RPMI8226 (cell line): Measurements from ENCODE around the gene NMNAT3.

Experiments
- DNase-seq: peaks from one replicate; pipeline ENCODE4 v3.0.0-alpha.2; 2015

Gene NMNAT3

DNA sequence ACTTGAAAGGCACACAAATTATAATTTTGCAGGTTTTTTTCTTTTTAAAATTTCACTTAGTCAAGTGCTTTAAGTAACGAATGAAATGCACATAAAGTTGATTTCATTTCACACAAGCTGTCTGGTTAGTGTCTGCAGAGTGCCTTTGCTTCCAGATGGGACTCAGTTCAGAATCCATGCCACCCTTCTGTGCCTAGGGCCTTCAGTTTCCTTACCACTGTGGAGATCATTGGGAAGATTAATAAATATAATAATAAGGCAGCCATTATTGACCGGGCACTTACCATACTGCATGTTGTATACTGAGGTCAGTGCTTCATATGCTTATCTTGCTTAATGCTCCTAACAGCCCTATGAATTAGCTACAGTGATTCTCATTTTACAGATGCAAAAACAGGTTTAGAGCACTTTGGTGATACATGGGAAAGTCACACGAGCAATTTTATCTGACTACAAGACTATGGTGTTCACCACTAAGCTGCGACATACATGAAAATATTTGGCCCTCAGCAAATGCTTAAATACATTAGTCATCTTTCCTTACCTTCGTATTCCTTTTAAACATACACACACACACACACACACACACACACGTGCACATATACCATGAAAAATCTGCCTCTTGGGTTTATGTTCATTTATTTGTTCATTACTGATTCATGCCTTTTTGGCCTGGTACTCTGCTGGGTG is 3.1 kb downstream of the NMNAT3 start:
- DNase-seq = no peak

- DNase-seq = no peak
These were observed 4.9 kb downstream of the NMNAT3 start for GRCh38 chr3:139672884-139673283.

GRCh38 chr3:139671863-139672646 is 5.7 kb downstream of the NMNAT3 start:
- DNase-seq = no peak

GRCh38 chr3:139671107-139671506 is 6.7 kb downstream of the NMNAT3 start:
- DNase-seq = no peak

DNA sequence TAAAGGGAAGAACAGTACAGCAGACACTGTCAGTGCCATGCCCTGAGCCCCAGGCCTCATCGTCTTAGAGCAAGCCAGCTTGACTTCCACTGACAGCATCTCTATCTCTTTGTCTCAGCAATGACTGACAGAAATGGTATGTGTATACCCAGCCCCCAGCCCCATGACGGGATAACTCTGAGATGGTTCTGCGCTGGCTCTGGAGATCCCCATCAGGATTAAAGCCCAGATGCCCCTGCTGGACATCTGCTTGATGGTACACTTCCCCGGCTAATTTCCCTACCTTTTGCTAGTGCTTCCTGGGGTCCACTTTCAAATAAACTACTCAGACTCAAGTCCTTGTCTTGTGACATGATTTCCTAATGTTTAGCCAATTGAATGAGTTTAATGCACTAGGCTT is 7.6 kb downstream of the NMNAT3 start:
- no peak for DNase-seq

- DNase-seq = no peak
These were observed 9.4 kb downstream of the NMNAT3 start for GRCh38 chr3:139668332-139668731.

DNA sequence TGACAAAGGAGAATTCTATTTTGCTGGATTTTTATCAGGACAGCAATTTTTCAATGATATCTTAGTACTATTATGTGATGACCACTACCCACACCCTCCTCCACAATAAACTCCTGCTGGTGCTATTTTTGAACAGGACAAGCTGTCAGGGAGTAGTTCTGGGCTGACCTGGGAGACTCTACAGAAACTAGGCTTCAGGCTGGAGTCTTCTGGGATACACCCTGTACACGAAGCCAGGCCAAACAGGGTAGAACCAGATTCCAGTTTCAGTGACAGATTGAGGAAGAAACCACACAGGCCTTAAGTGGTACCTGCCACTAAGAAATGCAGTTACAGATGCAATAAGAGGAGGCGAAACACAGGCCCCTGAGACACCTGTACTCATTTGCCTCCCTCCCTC is 12.8 kb downstream of the NMNAT3 start:
- DNase-seq = no peak

DNA sequence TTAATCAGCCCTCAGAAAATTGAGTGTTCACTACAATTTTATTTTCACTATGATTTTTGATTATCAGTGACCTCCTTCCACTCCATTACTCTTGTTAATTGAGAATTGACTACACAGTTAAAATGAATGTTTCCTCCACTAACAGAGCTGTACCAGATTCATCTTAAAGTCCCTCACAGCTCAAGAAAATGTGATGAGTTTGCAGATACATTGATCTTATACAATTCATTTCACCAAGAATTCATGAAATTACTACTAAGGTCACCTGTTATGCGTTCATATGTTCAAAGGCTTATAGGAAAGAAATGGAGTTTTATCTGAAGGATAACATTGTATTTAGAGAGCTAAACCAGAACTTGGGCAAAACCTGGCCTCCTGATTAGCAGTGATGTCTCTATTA is 17.5 kb downstream of the NMNAT3 start:
- no peak for DNase-seq

GRCh38 chr3:139659511-139659910 is 18.3 kb downstream of the NMNAT3 start:
- DNase-seq = no peak

DNA sequence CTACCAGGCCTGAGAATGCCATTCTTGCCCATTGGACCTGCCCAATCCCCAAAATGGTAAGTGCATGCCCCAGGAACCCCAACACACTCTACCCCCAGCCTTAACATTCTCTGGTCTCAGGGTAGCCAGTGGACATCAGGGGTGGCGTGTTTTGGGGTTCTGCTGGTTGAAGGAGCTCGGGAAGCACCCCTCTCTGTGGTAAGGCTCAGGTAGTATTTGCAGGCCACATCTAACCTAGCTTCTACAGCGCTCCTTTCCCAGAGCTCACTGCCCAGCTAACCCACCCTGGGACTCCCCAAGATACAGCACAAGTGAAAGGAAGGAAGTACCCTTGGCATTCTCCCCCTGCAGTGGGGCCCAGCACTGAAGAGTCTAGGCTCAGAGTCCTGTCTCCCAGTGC is 19.8 kb downstream of the NMNAT3 start:
- DNase-seq = no peak

- no peak for DNase-seq
These were observed 20.3 kb downstream of the NMNAT3 start for GRCh38 chr3:139657434-139657833.

- no peak for DNase-seq
These were observed 21.7 kb downstream of the NMNAT3 start for GRCh38 chr3:139655909-139656595.

GRCh38 chr3:139654637-139655365 is 23.0 kb downstream of the NMNAT3 start:
- DNase-seq = no peak

DNA sequence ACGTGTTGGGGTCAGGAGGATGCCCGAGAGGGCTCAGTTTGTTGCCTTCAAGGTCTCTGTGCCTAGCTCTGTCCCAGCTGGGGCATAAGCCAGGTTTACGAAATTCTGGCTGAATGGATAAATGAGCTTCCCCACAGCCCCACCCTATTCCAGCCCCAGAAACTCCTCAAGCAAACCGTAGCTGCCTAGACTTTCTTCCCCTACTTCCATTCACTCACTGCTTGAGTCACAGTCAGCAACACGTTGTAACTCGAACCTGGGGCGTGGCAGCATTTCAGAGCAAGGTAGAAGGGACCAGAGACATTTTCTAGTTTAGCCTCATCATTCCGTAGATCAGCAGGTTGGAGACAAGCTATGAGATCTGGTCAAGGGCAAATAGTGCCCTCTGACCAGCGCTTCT is 24.2 kb downstream of the NMNAT3 start:
- no peak for DNase-seq

- no peak for DNase-seq
These were observed 25.2 kb downstream of the NMNAT3 start for GRCh38 chr3:139652561-139652960.

GRCh38 chr3:139647866-139648435 is 29.8 kb downstream of the NMNAT3 start:
- no peak for DNase-seq

GRCh38 chr3:139646512-139646911 is 31.3 kb downstream of the NMNAT3 start:
- DNase-seq = no peak

GRCh38 chr3:139642996-139643395 is 34.8 kb downstream of the NMNAT3 start:
- no peak for DNase-seq

GRCh38 chr3:139640456-139640855 is 37.3 kb downstream of the NMNAT3 start:
- DNase-seq = no peak

GRCh38 chr3:139639662-139640061 is 38.1 kb downstream of the NMNAT3 start:
- no peak for DNase-seq

DNA sequence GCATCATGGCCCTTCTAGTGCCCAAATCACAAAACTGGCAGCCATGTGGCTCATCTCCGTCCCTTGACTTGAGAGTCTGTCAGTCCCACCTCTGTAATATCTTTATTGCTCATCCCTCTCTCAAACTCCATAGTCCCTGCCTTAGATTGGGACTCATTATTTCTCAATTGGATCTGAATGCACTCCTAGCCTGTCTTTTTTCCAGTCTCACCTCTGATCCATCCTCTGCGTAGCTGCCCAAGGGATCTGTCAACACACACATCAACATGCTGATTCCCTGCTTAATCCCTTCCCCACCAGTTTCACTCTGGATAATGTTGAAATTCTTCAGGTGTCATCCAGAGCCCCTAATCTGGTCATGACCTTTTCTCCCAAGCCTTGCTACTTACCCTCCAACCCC is 39.3 kb downstream of the NMNAT3 start:
- no peak for DNase-seq

DNA sequence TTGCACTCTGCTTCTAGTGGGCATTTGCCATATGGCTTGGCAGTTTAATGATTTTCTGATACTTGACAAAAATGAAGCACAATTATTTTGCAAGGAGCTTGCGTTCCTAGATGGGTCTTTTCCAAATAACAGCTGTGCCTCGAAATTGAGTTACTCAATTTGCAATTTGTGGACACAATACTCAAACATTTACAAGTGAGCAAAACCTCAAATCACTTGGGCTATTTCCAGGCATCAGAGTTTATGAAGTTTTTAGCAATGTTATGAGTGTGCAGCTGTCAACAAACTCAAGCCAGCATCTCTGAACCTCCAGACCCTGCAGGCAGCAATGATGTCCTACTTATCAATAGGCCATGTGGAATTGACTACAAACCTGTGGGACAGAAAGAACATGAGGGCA is 41.3 kb downstream of the NMNAT3 start:
- DNase-seq = no peak

- DNase-seq = no peak
These were observed 43.6 kb downstream of the NMNAT3 start for GRCh38 chr3:139634111-139634635.
